Measurements from ENCODE around the gene HDLBP. TPM values are rescaled to one million over a fixed set of nuclear protein-coding genes. Genes with fewer than 3 reads are reported as not detected.

The HDLBP gene
- total and polyA plus RNA-seq, 2 experiments from 2014 or later, result 230 to 306 TPM

GRCh38 chr2:241256168-241256545 lies 59.3 kb downstream of the HDLBP start (continued):
- TF ChIP-seq, protein P1, sequence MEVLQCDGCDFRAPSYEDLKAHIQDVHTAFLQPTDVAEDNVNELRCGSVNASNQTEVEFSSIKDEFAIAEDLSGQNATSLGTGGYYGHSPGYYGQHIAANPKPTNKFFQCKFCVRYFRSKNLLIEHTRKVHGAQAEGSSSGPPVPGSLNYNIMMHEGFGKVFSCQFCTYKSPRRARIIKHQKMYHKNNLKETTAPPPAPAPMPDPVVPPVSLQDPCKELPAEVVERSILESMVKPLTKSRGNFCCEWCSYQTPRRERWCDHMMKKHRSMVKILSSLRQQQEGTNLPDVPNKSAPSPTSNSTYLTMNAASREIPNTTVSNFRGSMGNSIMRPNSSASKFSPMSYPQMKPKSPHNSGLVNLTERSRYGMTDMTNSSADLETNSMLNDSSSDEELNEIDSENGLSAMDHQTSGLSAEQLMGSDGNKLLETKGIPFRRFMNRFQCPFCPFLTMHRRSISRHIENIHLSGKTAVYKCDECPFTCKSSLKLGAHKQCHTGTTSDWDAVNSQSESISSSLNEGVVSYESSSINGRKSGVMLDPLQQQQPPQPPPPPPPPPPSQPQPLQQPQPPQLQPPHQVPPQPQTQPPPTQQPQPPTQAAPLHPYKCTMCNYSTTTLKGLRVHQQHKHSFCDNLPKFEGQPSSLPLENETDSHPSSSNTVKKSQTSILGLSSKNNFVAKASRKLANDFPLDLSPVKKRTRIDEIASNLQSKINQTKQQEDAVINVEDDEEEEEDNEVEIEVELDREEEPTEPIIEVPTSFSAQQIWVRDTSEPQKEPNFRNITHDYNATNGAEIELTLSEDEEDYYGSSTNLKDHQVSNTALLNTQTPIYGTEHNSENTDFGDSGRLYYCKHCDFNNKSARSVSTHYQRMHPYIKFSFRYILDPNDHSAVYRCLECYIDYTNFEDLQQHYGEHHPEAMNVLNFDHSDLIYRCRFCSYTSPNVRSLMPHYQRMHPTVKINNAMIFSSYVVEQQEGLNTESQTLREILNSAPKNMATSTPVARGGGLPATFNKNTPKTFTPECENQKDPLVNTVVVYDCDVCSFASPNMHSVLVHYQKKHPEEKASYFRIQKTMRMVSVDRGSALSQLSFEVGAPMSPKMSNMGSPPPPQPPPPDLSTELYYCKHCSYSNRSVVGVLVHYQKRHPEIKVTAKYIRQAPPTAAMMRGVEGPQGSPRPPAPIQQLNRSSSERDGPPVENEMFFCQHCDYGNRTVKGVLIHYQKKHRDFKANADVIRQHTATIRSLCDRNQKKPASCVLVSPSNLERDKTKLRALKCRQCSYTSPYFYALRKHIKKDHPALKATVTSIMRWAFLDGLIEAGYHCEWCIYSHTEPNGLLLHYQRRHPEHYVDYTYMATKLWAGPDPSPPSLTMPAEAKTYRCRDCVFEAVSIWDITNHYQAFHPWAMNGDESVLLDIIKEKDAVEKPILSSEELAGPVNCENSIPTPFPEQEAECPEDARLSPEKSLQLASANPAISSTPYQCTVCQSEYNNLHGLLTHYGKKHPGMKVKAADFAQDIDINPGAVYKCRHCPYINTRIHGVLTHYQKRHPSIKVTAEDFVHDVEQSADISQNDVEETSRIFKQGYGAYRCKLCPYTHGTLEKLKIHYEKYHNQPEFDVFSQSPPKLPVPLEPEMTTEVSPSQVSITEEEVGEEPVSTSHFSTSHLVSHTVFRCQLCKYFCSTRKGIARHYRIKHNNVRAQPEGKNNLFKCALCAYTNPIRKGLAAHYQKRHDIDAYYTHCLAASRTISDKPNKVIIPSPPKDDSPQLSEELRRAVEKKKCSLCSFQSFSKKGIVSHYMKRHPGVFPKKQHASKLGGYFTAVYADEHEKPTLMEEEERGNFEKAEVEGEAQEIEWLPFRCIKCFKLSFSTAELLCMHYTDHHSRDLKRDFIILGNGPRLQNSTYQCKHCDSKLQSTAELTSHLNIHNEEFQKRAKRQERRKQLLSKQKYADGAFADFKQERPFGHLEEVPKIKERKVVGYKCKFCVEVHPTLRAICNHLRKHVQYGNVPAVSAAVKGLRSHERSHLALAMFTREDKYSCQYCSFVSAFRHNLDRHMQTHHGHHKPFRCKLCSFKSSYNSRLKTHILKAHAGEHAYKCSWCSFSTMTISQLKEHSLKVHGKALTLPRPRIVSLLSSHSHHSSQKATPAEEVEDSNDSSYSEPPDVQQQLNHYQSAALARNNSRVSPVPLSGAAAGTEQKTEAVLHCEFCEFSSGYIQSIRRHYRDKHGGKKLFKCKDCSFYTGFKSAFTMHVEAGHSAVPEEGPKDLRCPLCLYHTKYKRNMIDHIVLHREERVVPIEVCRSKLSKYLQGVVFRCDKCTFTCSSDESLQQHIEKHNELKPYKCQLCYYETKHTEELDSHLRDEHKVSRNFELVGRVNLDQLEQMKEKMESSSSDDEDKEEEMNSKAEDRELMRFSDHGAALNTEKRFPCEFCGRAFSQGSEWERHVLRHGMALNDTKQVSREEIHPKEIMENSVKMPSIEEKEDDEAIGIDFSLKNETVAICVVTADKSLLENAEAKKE (CRISPR knock-in tag; IDR thresholded peaks at IDR 0.05), result no peak
- TF ChIP-seq ZNF331 (CRISPR knock-in tag; IDR thresholded peaks at IDR 0.05; ENCODE audit: low read depth) (no peak), STAT1 (IDR thresholded peaks at IDR 0.05; ENCODE audit: unreplicated experiment) (no peak), NANOG (IDR thresholded peaks at IDR 0.05; ENCODE audit: borderline replicate concordance) (no peak), ZNF114 (CRISPR knock-in tag; IDR thresholded peaks at IDR 0.05) (no peak)
- TF ChIP-seq, protein P2, sequence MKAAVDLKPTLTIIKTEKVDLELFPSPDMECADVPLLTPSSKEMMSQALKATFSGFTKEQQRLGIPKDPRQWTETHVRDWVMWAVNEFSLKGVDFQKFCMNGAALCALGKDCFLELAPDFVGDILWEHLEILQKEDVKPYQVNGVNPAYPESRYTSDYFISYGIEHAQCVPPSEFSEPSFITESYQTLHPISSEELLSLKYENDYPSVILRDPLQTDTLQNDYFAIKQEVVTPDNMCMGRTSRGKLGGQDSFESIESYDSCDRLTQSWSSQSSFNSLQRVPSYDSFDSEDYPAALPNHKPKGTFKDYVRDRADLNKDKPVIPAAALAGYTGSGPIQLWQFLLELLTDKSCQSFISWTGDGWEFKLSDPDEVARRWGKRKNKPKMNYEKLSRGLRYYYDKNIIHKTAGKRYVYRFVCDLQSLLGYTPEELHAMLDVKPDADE (IDR thresholded peaks at IDR 0.05), result no peak

- no peaks in the 10 kb centered on the region for H3K9me2 ChIP-seq (ENCODE audit: insufficient read depth)
- H3K36me3 ChIP-seq (ENCODE audit: insufficient read depth), result peaks cover 72% of the 10 kb centered on the region
- H3K27me3 Mint-ChIP-seq (ENCODE audit: insufficient read depth, low read depth, poor library complexity), result peaks cover 2% of the 10 kb centered on the region
- TF ChIP-seq POLR2AphosphoS5 (IDR thresholded peaks at IDR 0.05; ENCODE audit: low read depth) (no peak), EZH2phosphoT487 (IDR thresholded peaks at IDR 0.05; ENCODE audit: unreplicated experiment) (no peak), STAT1 (IDR thresholded peaks at IDR 0.05; ENCODE audit: unreplicated experiment) (no peak), NANOG (IDR thresholded peaks at IDR 0.05; ENCODE audit: borderline replicate concordance) (no peak), JUNB (IDR thresholded peaks at IDR 0.05; ENCODE audit: unreplicated experiment) (no peak), CREB1 (CRISPR knock-in tag; IDR thresholded peaks at IDR 0.05; ENCODE audit: low read depth) (no peak), REST (IDR thresholded peaks at IDR 0.05; ENCODE audit: unreplicated experiment) (no peak), ZNF331 (CRISPR knock-in tag; IDR thresholded peaks at IDR 0.05; ENCODE audit: low read depth) (no peak), EZH2 (IDR thresholded peaks at IDR 0.05; ENCODE audit: low read depth, unreplicated experiment) (no peak), ZNF114 (CRISPR knock-in tag; IDR thresholded peaks at IDR 0.05) (no peak)
- TF ChIP-seq, protein P2 (IDR thresholded peaks at IDR 0.05), result no peak
Measured at GRCh38 chr2:241255542-241256167, 59.8 kb downstream of the HDLBP start.

More at GRCh38 chr2:241255542-241256167, 59.8 kb downstream of the HDLBP start:
- ATAC-seq (no peak), DNase-seq (ENCODE audit: low spot score) (no peak)
- H2AFZ ChIP-seq, result no peak overlapping the region
- no peak overlapping the region for H3K4me2 ChIP-seq
- Mint-ChIP-seq H3K9me3 (no peaks in the 10 kb centered on the region), H3K4me3 (no peak overlapping the region), H3K36me3 (ENCODE audit: low read depth) (peaks cover 87% of the 10 kb centered on the region), H3K4me1 (no peaks in the 10 kb centered on the region), H3K27ac (no peak overlapping the region)
- peaks cover 26% of the 10 kb centered on the region for H4K20me1 ChIP-seq (replicated peaks; ENCODE audit: insufficient read depth)
- H3K79me2 ChIP-seq (replicated peaks; ENCODE audit: insufficient read depth), result peaks cover 16% of the 10 kb centered on the region; the same call in 1 of the 2 replicates
- no peaks in the 10 kb centered on the region for H3K4me1 ChIP-seq (ENCODE audit: insufficient read depth)
- H3K27ac ChIP-seq (ENCODE audit: low read depth), result no peak overlapping the region
- no peak overlapping the region for H3K4me3 ChIP-seq
- H3K27me3 ChIP-seq (ENCODE audit: insufficient read depth), result no peaks in the 10 kb centered on the region
- H3F3A ChIP-seq (replicated peaks; ENCODE audit: low read depth), result no peaks in the 10 kb centered on the region
